Uterus (tissue), 2 donors: ENCODE results near the gene CASQ1.

Experiments used
- POLR2A ChIP-seq, 2 donors: fragments of 450-650 bp; IDR thresholded peaks; one replicate each; pipeline ENCODE4 v1.6.1; 2016; ENCODE audit warnings: antibody characterized with exemption in 2 of 2, mild to moderate bottlenecking in 1 of 2, moderate library complexity in 1 of 2
- TF ChIP-seq, protein P1 (sequence below), 4 experiments: fragments of 200-600 bp in 2 of 4; fragments of 450-650 bp in 2 of 4; sonication (generic) in 2 of 4; IDR thresholded peaks; one replicate each; pipeline ENCODE4 v1.5.1; 2016 to 2019; ENCODE audit warnings: antibody characterized with exemption in 4 of 4, mild to moderate bottlenecking in 2 of 4, moderate library complexity in 1 of 4

DNA sequence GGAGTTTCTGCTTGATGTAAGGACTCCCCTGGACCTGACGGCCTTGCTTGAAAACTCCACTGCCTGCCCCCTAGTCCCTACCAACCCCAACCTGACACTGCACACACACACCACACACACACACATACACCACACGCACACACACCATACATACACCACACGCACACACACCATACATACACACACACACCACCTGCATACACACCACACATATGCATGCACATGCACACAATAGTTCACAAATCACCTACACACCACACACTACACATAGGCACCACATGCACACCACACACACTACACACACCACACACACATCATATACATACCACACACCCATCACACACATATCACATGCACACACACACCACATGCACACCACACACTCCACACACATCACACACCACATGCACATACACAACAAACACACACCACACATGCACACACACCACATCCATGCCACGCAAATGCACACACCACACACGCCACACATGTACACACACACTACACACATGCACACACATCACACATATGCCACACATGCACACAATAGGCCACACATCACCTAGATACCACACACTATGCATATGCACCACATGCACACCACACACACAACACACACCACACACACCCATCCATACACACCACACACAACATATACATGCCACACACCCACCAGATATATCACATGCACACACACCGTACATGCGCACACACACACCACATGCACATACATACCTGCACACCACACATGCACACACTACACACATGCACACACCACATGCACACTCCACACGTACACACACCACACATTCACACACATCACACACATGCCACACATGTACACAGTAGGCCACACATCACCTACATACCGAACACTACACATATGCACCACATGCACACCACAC is 3.7 kb downstream of the CASQ1 start:
- no peak for TF ChIP-seq POLR2A (IDR thresholded peaks at IDR 0.05)
- TF ChIP-seq, protein P1, sequence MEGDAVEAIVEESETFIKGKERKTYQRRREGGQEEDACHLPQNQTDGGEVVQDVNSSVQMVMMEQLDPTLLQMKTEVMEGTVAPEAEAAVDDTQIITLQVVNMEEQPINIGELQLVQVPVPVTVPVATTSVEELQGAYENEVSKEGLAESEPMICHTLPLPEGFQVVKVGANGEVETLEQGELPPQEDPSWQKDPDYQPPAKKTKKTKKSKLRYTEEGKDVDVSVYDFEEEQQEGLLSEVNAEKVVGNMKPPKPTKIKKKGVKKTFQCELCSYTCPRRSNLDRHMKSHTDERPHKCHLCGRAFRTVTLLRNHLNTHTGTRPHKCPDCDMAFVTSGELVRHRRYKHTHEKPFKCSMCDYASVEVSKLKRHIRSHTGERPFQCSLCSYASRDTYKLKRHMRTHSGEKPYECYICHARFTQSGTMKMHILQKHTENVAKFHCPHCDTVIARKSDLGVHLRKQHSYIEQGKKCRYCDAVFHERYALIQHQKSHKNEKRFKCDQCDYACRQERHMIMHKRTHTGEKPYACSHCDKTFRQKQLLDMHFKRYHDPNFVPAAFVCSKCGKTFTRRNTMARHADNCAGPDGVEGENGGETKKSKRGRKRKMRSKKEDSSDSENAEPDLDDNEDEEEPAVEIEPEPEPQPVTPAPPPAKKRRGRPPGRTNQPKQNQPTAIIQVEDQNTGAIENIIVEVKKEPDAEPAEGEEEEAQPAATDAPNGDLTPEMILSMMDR (IDR thresholded peaks at IDR 0.05), result no peak
